Neural cell (in vitro differentiated cells): ENCODE data around the gene ZNF831. TPM values are rescaled to one million over a fixed set of nuclear protein-coding genes. Genes with fewer than 3 reads are reported as not detected.

Experiments
- H2AFZ ChIP-seq: fragments of 200-600, 300-800 bp; sonication (generic), shearing (Covaris generic); 2 replicates; pipeline ENCODE4 v1.6.0; 2014; ENCODE audit warnings: low read depth, mild to moderate bottlenecking, antibody characterized with exemption, low read length, moderate library complexity
- H3F3A ChIP-seq: fragments of 200-600 bp; shearing (Covaris generic); 2 replicates; pipeline ENCODE4 v1.6.1; 2016; ENCODE audit warnings: mild to moderate bottlenecking, moderate library complexity, mixed read lengths, antibody characterized with exemption, low read length; ENCODE audit not compliant: insufficient read depth, poor library complexity, severe bottlenecking
- H3K27ac ChIP-seq: fragments of 200-600, 300-800 bp; sonication (generic), shearing (Covaris generic); 2 replicates; pipeline ENCODE4 v1.5.1; 2014; ENCODE audit warnings: mild to moderate bottlenecking, low read length, moderate library complexity
- H3K27me3 ChIP-seq: fragments of 300-800, 200-600 bp; sonication (generic), shearing (Covaris generic); 2 replicates; pipeline ENCODE4 v1.6.0; 2014; ENCODE audit warnings: mild to moderate bottlenecking, low read depth, low read length, moderate library complexity; ENCODE audit not compliant: insufficient read depth
- H3K36me3 ChIP-seq: fragments of 300-800, 200-600 bp; sonication (generic), shearing (Covaris generic); 2 replicates; pipeline ENCODE4 v1.5.1; 2014; ENCODE audit warnings: mild to moderate bottlenecking, antibody characterized with exemption, low read length, moderate library complexity; ENCODE audit not compliant: insufficient read depth
- H3K4me2 ChIP-seq: fragments of 300-800, 200-600 bp; sonication (generic), shearing (Covaris generic); 2 replicates; pipeline ENCODE4 v1.6.0; 2014; ENCODE audit warnings: mild to moderate bottlenecking, low read length
- H3K4me3 ChIP-seq: fragments of 300-800, 200-600 bp; sonication (generic), shearing (Covaris generic); 2 replicates; pipeline ENCODE4 v1.5.1; 2014; ENCODE audit warnings: mild to moderate bottlenecking, low read length, moderate library complexity
- H3K79me2 ChIP-seq: fragments of 200-600 bp; shearing (Covaris generic); replicated peaks from 2 replicates; pipeline ENCODE4 v1.6.0; 2014; ENCODE audit warnings: mild to moderate bottlenecking, low read length, moderate library complexity; ENCODE audit not compliant: insufficient read depth
- H3K9ac ChIP-seq: fragments of 300-800, 200-600 bp; sonication (generic), shearing (Covaris generic); 2 replicates; pipeline ENCODE4 v1.6.1; 2016; ENCODE audit warnings: mild to moderate bottlenecking, low read length, mixed read lengths
- H3K9me2 ChIP-seq: fragments of 200-600 bp; shearing (Covaris generic); 2 replicates; pipeline ENCODE4 v1.6.1; 2016; ENCODE audit warnings: mild to moderate bottlenecking, low read length, mixed read lengths; ENCODE audit not compliant: insufficient read depth
- H3K9me3 ChIP-seq: fragments of 200-600, 300-800 bp; sonication (generic), shearing (Covaris generic); 2 replicates; pipeline ENCODE4 v1.6.1; 2016; ENCODE audit warnings: mild to moderate bottlenecking, mixed run types, low read length, moderate library complexity, mixed read lengths
- H4K20me1 ChIP-seq: fragments of 200-600 bp; shearing (Covaris generic); 2 replicates; pipeline ENCODE4 v1.6.1; 2016; ENCODE audit warnings: mild to moderate bottlenecking, mixed run types; ENCODE audit not compliant: insufficient read depth
- CTCF ChIP-seq: fragments of 450-650 bp; IDR thresholded peaks from 2 replicates; pipeline ENCODE4 v1.5.1; 2014; ENCODE audit warnings: antibody characterized with exemption, mild to moderate bottlenecking, moderate library complexity; ENCODE audit not compliant: poor library complexity, severe bottlenecking
- EP300 ChIP-seq: fragments of 450-650 bp; conservative IDR thresholded peaks from 2 replicates; pipeline ENCODE4 v1.6.1; 2014; ENCODE audit warnings: antibody characterized with exemption, mild to moderate bottlenecking, moderate library complexity; ENCODE audit not compliant: poor library complexity, severe bottlenecking
- EZH2 ChIP-seq: fragments of 200-600, 300-800 bp; shearing (Covaris generic), sonication (generic); IDR thresholded peaks from 2 replicates; pipeline ENCODE4 v1.6.1; 2014; ENCODE audit warnings: antibody characterized with exemption, low read length, borderline replicate concordance, mild to moderate bottlenecking; ENCODE audit not compliant: insufficient read depth, poor library complexity, severe bottlenecking
- MXI1 ChIP-seq: fragments of 450-650 bp; conservative IDR thresholded peaks from 2 replicates; pipeline ENCODE4 v1.6.1; 2014; ENCODE audit warnings: antibody characterized with exemption, mild to moderate bottlenecking; ENCODE audit not compliant: poor library complexity, severe bottlenecking
- POLR2AphosphoS5 ChIP-seq: IDR thresholded peaks from 2 replicates; pipeline ENCODE4 v1.6.1; 2012
- RAD21 ChIP-seq: fragments of 450-650 bp; conservative IDR thresholded peaks from 2 replicates; pipeline ENCODE4 v1.6.1; 2014; ENCODE audit warnings: antibody characterized with exemption, mild to moderate bottlenecking, moderate library complexity
- REST ChIP-seq: IDR thresholded peaks from 2 replicates; pipeline ENCODE4 v1.6.1; 2012; ENCODE audit warnings: borderline replicate concordance
- SMC3 ChIP-seq: fragments of 450-650 bp; conservative IDR thresholded peaks from 2 replicates; pipeline ENCODE4 v1.6.1; 2014; ENCODE audit warnings: antibody characterized with exemption, mild to moderate bottlenecking, moderate library complexity; ENCODE audit not compliant: poor library complexity
- TAF1 ChIP-seq: IDR thresholded peaks from 2 replicates; pipeline ENCODE4 v1.6.1; 2012; ENCODE audit warnings: low read depth
- polyA plus RNA-seq: library from polyadenylated mRNA; depleted of rRNA; stranded (reverse); fragments of >200 nt; gene quantifications from 2 replicates; pipeline ENCODE4 v1.2.3, GENCODE V29; 2014

Gene ZNF831
- polyA plus RNA-seq, 1 donor from 2014 or later = not detected

- H3K9me3 ChIP-seq = no peaks in the 10 kb centered on the region
- no peak overlapping the region for H2AFZ ChIP-seq
- H3K4me2 ChIP-seq = no peak overlapping the region
- peaks cover 3% of the 10 kb centered on the region for H3F3A ChIP-seq
- H3K9ac ChIP-seq = no peak overlapping the region
- no peak for TF ChIP-seq MXI1
- no peak for TF ChIP-seq TAF1
- no peak for TF ChIP-seq EP300
- H3K27ac ChIP-seq = no peak overlapping the region
- H3K9me2 ChIP-seq = no peaks in the 10 kb centered on the region
- no peaks in the 10 kb centered on the region for H3K79me2 ChIP-seq
- no peaks in the 10 kb centered on the region for H4K20me1 ChIP-seq
- no peaks in the 10 kb centered on the region for H3K27me3 ChIP-seq
- H3K4me3 ChIP-seq = no peak overlapping the region
- H3K36me3 ChIP-seq = no peaks in the 10 kb centered on the region
Observed at GRCh38 chr20:59265298-59265697, 101.7 kb downstream of the ZNF831 start.

GRCh38 chr20:59268870-59269269, 105.2 kb downstream of the ZNF831 start:
- no peak overlapping the region for H3K4me2 ChIP-seq
- no peaks in the 10 kb centered on the region for H3K9me3 ChIP-seq
- peak overlapping the region; percentile 17 for H3K27ac ChIP-seq
- no peaks in the 10 kb centered on the region for H3K79me2 ChIP-seq
- no peak overlapping the region for H3K9ac ChIP-seq
- TF ChIP-seq MXI1 = no peak
- no peak for TF ChIP-seq RAD21
- no peaks in the 10 kb centered on the region for H3K36me3 ChIP-seq
- H3K27me3 ChIP-seq = no peaks in the 10 kb centered on the region
- H3F3A ChIP-seq = peaks cover 3% of the 10 kb centered on the region
- H4K20me1 ChIP-seq = no peaks in the 10 kb centered on the region
- no peak overlapping the region for H3K4me3 ChIP-seq
- H2AFZ ChIP-seq = no peak overlapping the region
- H3K9me2 ChIP-seq = no peaks in the 10 kb centered on the region

- H4K20me1 ChIP-seq = no peaks in the 10 kb centered on the region
- peak overlapping the region; percentile 17 for H3K27ac ChIP-seq
- H3K9me2 ChIP-seq = no peaks in the 10 kb centered on the region
- no peaks in the 10 kb centered on the region for H3K36me3 ChIP-seq
- H3K9ac ChIP-seq = no peak overlapping the region
- H3K4me3 ChIP-seq = no peak overlapping the region
- H3F3A ChIP-seq = peaks cover 3% of the 10 kb centered on the region
- H3K4me2 ChIP-seq = no peak overlapping the region
- H3K9me3 ChIP-seq = no peaks in the 10 kb centered on the region
- H3K27me3 ChIP-seq = no peaks in the 10 kb centered on the region
- TF ChIP-seq EP300 (no peak), TAF1 (no peak), MXI1 (no peak), REST (no peak), POLR2AphosphoS5 (no peak), RAD21 (no peak), SMC3 (no peak), CTCF (no peak), EZH2 (no peak)
- H2AFZ ChIP-seq = peak overlapping the region; percentile 1
- no peaks in the 10 kb centered on the region for H3K79me2 ChIP-seq
Observed at GRCh38 chr20:59269411-59270025, 105.9 kb downstream of the ZNF831 start.
